ENCODE measurements around the gene ZNF385C.
"Not testable (repeated sequence)": the region's sequence is repeated elsewhere in the genome, so short reads cannot be mapped to it uniquely, and the experiment has no call there.

ZNF385C gene

GRCh38 chr17:42016411-42016831 is 81.9 kb downstream of the ZNF385C start:
- peak overlapping the region; percentile 91 for H3K4me3 ChIP-seq
- H3K27me3 ChIP-seq (ENCODE audit: low read depth): no peaks in the 10 kb centered on the region
- in situ Hi-C loops (cut with MboI; ENCODE audit: low sequenced_read_pairs): no loop called here
- no peak for DNase-seq (ENCODE audit: low spot score in 2 of 2)
- H3K4me1 ChIP-seq: peaks cover 30% of the 10 kb centered on the region
- H3K36me3 ChIP-seq (replicated peaks): peaks cover 7% of the 10 kb centered on the region
- no peaks in the 10 kb centered on the region for H3K9me3 ChIP-seq

DNA sequence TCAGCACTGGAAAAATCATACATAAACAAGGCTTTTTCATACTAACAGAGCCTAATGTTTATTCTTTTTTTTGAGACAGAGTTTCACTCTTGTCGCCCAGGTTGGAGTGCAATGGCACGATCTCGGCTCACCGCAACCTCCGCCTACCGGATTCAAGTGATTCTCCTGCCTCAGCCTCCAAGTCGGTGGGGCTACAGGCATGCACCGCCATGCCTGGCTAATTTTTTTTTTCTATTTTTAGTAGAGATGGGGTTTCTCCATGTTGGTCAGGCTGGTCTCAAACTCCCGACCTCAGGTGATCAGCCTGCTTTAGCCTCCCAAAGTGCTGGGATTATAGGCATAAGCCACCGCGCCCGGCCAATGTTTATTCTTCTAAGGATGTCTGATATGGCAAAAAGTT is 84.5 kb downstream of the ZNF385C start:
- peaks cover 39% of the 10 kb centered on the region for H3K4me1 ChIP-seq
- H3K27me3 ChIP-seq (ENCODE audit: low read depth); H3K9me3 ChIP-seq; H3K4me3 ChIP-seq; in situ Hi-C loops (cut with MboI; ENCODE audit: low sequenced_read_pairs); DNase-seq (ENCODE audit: low spot score in 2 of 2): not testable (repeated sequence)
- H3K36me3 ChIP-seq (replicated peaks): peaks cover 21% of the 10 kb centered on the region; the same call in 1 of the 2 replicates

DNA sequence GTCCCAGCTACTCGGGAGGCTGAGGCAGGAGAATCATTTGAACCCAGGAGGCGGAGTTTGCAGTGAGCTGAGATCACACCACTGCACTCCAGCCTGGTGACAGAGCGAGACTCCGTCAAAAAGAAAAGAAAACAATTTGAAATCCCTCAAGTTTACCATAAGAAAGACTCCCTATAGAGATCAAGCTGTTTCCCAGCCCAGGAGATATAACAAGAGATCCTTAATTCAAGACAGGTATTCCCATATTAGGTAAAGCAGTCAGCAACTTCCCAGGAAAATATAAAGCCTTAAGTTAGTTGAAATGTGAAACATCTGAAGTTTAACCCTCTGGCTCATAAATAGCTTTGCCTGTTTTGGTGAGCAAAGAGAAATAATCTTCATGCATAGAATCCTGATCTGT is 85.9 kb downstream of the ZNF385C start:
- H3K27me3 ChIP-seq (ENCODE audit: low read depth); H3K4me3 ChIP-seq; H3K9me3 ChIP-seq; in situ Hi-C loops (cut with MboI; ENCODE audit: low sequenced_read_pairs): not testable (repeated sequence)
- peak in 1 of 2 experiments; percentile 57 for DNase-seq (ENCODE audit: low spot score in 2 of 2)
- Histone ChIP-seq H3K4me1 (peaks cover 36% of the 10 kb centered on the region), H3K36me3 (replicated peaks) (peaks cover 22% of the 10 kb centered on the region; the same call in 1 of the 2 replicates)

GRCh38 chr17:42010898-42011516 is 87.3 kb downstream of the ZNF385C start:
- Histone ChIP-seq H3K9me3 (no peaks in the 10 kb centered on the region), H3K4me1 (peaks cover 35% of the 10 kb centered on the region), H3K27me3 (ENCODE audit: low read depth) (no peaks in the 10 kb centered on the region), H3K4me3 (no peak overlapping the region), H3K36me3 (replicated peaks) (peaks cover 22% of the 10 kb centered on the region; the same call in 1 of the 2 replicates)
- in situ Hi-C loops (cut with MboI; ENCODE audit: low sequenced_read_pairs): no loop called here
- DNase-seq (ENCODE audit: low spot score in 2 of 2): peak; percentile 37 to 65

GRCh38 chr17:42010266-42010680 is 88.0 kb downstream of the ZNF385C start:
- in situ Hi-C loops (cut with MboI; ENCODE audit: low sequenced_read_pairs); DNase-seq (ENCODE audit: low spot score in 2 of 2): not testable (repeated sequence)

GRCh38 chr17:42009170-42009569 is 89.1 kb downstream of the ZNF385C start:
- Histone ChIP-seq H3K27me3 (ENCODE audit: low read depth) (no peaks in the 10 kb centered on the region), H3K4me3 (no peak overlapping the region), H3K4me1 (peaks cover 33% of the 10 kb centered on the region), H3K9me3 (no peaks in the 10 kb centered on the region), H3K36me3 (replicated peaks) (peaks cover 22% of the 10 kb centered on the region; the same call in 1 of the 2 replicates)
- in situ Hi-C loops (cut with MboI; ENCODE audit: low sequenced_read_pairs): no loop called here
- no peak for DNase-seq (ENCODE audit: low spot score in 2 of 2)

More at GRCh38 chr17:42010266-42010680, 88.0 kb downstream of the ZNF385C start:
- not testable (repeated sequence) for H3K4me3 ChIP-seq; H3K27me3 ChIP-seq (ENCODE audit: low read depth); H3K9me3 ChIP-seq
- H3K4me1 ChIP-seq: peaks cover 33% of the 10 kb centered on the region
- peaks cover 22% of the 10 kb centered on the region; the same call in 1 of the 2 replicates for H3K36me3 ChIP-seq (replicated peaks)

GRCh38 chr17:42005166-42005565 is 93.1 kb downstream of the ZNF385C start:
- Histone ChIP-seq H3K36me3 (replicated peaks) (peaks cover 41% of the 10 kb centered on the region), H3K4me1 (peaks cover 9% of the 10 kb centered on the region; the same call in 1 of the 2 replicates), H3K4me3 (no peak overlapping the region), H3K27me3 (ENCODE audit: low read depth) (no peaks in the 10 kb centered on the region), H3K9me3 (no peaks in the 10 kb centered on the region)
- DNase-seq (ENCODE audit: low spot score in 2 of 2): no peak
- in situ Hi-C loops (cut with MboI; ENCODE audit: low sequenced_read_pairs): no loop called here

DNA sequence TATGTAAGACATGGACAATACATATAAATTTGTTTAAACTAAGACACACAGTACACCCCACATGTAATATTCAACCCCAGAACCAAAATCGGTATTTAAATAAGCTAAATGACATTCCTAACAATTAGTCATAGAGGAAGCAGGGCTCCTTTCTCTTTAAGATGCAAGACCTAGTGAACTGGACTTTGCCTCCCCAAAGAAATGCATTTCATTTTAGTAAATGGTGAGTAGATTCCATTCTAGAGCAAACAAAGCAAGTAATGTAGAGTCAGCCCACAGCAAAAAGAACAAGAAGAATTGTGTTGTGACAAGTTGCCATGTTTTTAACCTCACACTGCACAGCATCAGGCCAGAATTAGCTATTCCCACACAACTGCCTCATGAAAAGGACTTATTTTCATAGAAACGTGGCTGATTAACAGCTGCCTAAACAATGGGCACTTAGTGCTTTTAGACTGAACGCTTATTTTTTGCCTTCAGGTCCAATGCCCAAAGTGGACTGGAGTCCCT is 95.4 kb downstream of the ZNF385C start:
- no peaks in the 10 kb centered on the region for H3K27me3 ChIP-seq (ENCODE audit: low read depth)
- no peak for DNase-seq (ENCODE audit: low spot score in 2 of 2)
- H3K9me3 ChIP-seq: no peaks in the 10 kb centered on the region
- H3K36me3 ChIP-seq (replicated peaks): peaks cover 51% of the 10 kb centered on the region
- in situ Hi-C loops (cut with MboI; ENCODE audit: low sequenced_read_pairs): no loop called here
- H3K4me3 ChIP-seq: no peak overlapping the region
- H3K4me1 ChIP-seq: peaks cover 9% of the 10 kb centered on the region; the same call in 1 of the 2 replicates

DNA sequence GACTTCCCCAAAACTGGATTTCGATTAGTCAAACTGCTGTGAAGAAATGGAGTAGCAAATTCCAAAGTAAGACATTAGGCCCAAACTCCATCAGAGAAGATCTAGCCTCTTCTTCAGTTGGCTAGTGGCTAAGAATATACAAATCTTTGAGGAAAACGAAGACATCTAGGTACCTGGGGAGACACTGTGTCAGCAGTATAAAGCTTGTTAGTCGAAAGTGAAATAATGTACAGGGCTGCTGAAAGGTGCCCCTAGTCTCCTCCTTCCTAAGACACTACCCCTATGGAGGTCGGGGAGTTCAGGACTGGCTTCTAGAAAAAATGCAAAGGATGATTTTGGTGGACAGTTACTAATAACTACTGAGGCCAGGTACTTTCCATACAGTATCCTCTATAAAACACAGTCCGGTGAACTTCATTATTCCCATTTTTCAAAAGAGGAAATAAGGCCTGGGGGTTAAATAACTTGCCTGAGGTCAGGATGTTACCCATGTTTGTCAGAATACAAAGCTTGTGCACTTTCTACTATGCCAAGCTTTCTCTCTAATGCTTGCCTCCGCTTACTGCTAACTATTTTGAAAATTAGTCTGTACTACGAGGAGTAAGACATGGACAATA is 96.0 kb downstream of the ZNF385C start:
- in situ Hi-C loops (cut with MboI; ENCODE audit: low sequenced_read_pairs): no loop called here
- peaks cover 9% of the 10 kb centered on the region; the same call in 1 of the 2 replicates for H3K4me1 ChIP-seq

GRCh38 chr17:42001729-42002128 is 96.5 kb downstream of the ZNF385C start:
- in situ Hi-C loops (cut with MboI; ENCODE audit: low sequenced_read_pairs): no loop called here
- no peak for DNase-seq (ENCODE audit: low spot score in 2 of 2)
- Histone ChIP-seq H3K4me3 (no peak overlapping the region), H3K4me1 (peaks cover 9% of the 10 kb centered on the region; the same call in 1 of the 2 replicates), H3K9me3 (no peaks in the 10 kb centered on the region), H3K27me3 (ENCODE audit: low read depth) (no peaks in the 10 kb centered on the region), H3K36me3 (replicated peaks) (peaks cover 62% of the 10 kb centered on the region)

More for the DNA sequence above, 96.0 kb downstream of the ZNF385C start:
- Histone ChIP-seq H3K36me3 (replicated peaks) (peaks cover 57% of the 10 kb centered on the region), H3K9me3 (no peaks in the 10 kb centered on the region), H3K27me3 (ENCODE audit: low read depth) (no peaks in the 10 kb centered on the region), H3K4me3 (no peak overlapping the region)
- DNase-seq (ENCODE audit: low spot score in 2 of 2): no peak

- in situ Hi-C loops (cut with MboI; ENCODE audit: low sequenced_read_pairs): no loop called here
- no peaks in the 10 kb centered on the region for H3K9me3 ChIP-seq
- DNase-seq (ENCODE audit: low spot score in 2 of 2): no peak
- peaks cover 9% of the 10 kb centered on the region; the same call in 1 of the 2 replicates for H3K4me1 ChIP-seq
- H3K4me3 ChIP-seq: no peak overlapping the region
- no peaks in the 10 kb centered on the region for H3K27me3 ChIP-seq (ENCODE audit: low read depth)
- peaks cover 74% of the 10 kb centered on the region for H3K36me3 ChIP-seq (replicated peaks)
Observed at GRCh38 chr17:42000413-42001133, 97.7 kb downstream of the ZNF385C start.

DNA sequence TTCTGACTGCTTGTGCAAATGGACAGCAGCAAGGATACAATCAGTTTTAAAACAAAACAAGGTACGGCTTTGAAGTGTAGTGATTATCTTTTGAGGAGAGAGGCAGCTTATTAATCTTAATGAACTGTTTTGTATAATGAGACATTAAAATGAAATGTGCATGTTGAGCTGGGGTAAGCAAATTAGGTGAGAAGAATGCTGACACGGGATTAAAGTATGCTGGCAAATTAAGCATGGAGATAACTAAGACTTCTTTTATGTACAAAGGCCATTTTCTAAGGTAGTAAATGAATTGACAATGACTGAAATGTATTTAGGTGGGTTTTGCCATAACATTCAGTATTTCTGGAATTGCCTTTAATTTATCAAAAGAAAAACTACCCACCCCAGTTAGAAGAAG is 99.8 kb downstream of the ZNF385C start:
- peaks cover 87% of the 10 kb centered on the region for H3K36me3 ChIP-seq (replicated peaks)

DNA sequence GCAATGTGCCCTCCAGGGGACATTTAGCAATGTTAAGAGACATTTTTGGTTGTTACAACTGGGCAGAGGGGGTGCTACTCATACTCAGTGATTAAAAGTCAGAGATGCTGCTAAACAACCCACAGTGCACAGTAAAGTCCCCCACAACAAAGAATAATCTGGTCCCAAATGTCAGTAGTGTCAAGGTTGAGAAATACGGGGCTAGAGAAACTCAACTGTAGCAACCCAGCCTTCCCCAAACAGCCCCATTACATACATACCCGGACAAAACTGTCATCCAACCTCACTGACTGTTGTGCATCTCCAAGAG is 101.5 kb downstream of the ZNF385C start:
- Histone ChIP-seq H3K4me1 (no peaks in the 10 kb centered on the region), H3K9me3 (no peaks in the 10 kb centered on the region), H3K4me3 (no peak overlapping the region), H3K36me3 (replicated peaks) (peaks cover 91% of the 10 kb centered on the region), H3K27me3 (ENCODE audit: low read depth) (no peaks in the 10 kb centered on the region)
- in situ Hi-C loops (cut with MboI; ENCODE audit: low sequenced_read_pairs): no loop called here
- no peak for DNase-seq (ENCODE audit: low spot score in 2 of 2)

More for the DNA sequence above, 99.8 kb downstream of the ZNF385C start:
- Histone ChIP-seq H3K27me3 (ENCODE audit: low read depth) (no peaks in the 10 kb centered on the region), H3K9me3 (no peaks in the 10 kb centered on the region), H3K4me1 (peaks cover 7% of the 10 kb centered on the region; the same call in 1 of the 2 replicates), H3K4me3 (no peak overlapping the region)
- in situ Hi-C loops (cut with MboI; ENCODE audit: low sequenced_read_pairs): no loop called here
- no peak for DNase-seq (ENCODE audit: low spot score in 2 of 2)

- in situ Hi-C loops (cut with MboI; ENCODE audit: low sequenced_read_pairs): no loop called here
- H3K27me3 ChIP-seq (ENCODE audit: low read depth): no peaks in the 10 kb centered on the region
- H3K9me3 ChIP-seq: no peaks in the 10 kb centered on the region
- no peak for DNase-seq (ENCODE audit: low spot score in 2 of 2)
- H3K36me3 ChIP-seq (replicated peaks): peaks cover 89% of the 10 kb centered on the region
- no peaks in the 10 kb centered on the region for H3K4me1 ChIP-seq
- H3K4me3 ChIP-seq: no peak overlapping the region
Observed at GRCh38 chr17:41992576-41992975, 105.7 kb downstream of the ZNF385C start.
